ENCODE measurements around the gene STAT1.

GRCh38 chr2:190970160-190970559 lies 43.8 kb downstream of the STAT1 start:
- TF ChIP-seq CTCF (IDR thresholded peaks at IDR 0.05) = no peak
- TF ChIP-seq POLR2AphosphoS5 (IDR thresholded peaks at IDR 0.05) = no peak
- no peak for TF ChIP-seq POLR2A (IDR thresholded peaks at IDR 0.05)
- no peak for TF ChIP-seq EP300 (IDR thresholded peaks at IDR 0.05)
